HG02642 (cell line): Measurements from ENCODE around the gene PXMP2.
A peak's percentile ranks its signal among the peaks of the same experiment; 100 is the strongest.

ENCODE experiments used
- ATAC-seq: cut with Tn5 transposase; IDR thresholded peaks from one replicate; pipeline ENCODE4 v1.9.1; 2021; ENCODE audit warnings: mild to moderate bottlenecking; ENCODE audit not compliant: unreplicated experiment, poor library complexity

Gene PXMP2

DNA sequence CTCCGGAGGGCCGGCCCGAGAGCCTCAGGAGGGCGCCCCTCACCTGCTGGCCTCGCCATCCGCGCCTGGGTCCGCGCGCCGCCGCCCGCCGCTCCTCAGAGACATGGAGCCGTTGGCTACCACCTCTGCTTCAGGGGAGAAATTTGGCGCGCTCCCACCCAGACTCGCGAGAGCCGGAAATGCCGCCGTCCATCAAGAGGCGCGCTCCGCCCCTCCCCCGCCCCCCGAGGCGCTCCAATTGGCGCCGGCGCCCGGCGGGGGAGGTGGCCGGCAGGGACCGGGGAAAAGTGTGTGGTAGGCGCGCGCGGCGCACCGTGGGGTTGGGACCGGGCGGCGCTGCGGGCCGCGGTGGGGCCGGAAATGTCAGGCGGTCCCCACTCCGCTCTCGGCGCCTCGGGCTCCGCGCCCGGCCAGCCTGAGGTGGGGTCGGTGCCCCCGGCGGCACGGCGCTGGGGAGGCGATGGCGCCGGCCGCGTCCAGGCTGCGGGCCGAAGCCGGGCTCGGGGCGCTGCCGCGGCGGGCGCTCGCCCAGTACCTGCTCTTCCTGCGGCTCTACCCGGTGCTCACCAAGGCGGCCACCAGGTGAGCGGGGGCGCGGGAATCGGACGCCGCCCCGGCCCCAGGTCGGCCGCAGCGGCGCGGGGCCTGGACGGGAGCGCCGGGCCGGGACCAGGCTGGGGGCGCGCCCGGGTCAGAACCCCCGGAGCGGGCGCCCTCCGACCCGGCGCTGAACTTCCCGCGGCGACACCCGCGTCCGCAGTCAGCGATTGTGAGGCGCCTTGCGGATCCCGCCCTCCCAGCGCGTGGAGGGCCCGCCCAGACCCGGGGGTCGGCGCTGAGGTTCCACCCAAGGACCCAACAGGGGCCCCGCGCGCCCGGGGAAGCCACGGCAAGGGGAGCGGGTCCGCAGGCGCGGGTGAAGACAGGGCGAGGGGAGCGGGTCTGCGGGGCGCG lies at the start of gene PXMP2, which contains the start of gene POLE:
Gene PXMP2 (plus strand): TSS at position 377 of the 954 bp plus-strand sequence. CDS start 84 bp downstream, at position 461.
Gene POLE (minus strand): TSS at position 132 of the 954 bp plus-strand sequence. CDS start 27 bp downstream, at position 105.
- peak; percentile 93 for ATAC-seq

DNA sequence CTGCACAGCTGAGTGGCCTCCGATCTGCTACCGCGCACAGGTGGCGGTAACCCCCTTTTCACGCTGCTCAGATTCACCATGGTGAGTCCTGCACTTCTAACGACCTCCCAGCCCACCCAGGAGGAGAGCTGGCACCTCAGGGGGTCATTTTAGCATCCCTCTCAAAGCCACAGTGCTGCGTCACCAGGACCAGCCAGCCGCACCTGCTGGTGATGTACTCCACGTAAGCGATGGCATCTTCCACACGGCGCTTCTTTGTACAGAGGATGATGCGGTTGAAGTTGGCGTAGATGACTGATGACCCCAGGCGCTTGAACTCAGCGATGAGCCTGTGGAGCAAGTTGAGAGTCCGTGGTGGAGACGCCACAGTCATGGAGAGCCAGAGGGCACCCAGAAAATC lies 49.6 kb upstream of the PXMP2 start:
- no peak for ATAC-seq

DNA sequence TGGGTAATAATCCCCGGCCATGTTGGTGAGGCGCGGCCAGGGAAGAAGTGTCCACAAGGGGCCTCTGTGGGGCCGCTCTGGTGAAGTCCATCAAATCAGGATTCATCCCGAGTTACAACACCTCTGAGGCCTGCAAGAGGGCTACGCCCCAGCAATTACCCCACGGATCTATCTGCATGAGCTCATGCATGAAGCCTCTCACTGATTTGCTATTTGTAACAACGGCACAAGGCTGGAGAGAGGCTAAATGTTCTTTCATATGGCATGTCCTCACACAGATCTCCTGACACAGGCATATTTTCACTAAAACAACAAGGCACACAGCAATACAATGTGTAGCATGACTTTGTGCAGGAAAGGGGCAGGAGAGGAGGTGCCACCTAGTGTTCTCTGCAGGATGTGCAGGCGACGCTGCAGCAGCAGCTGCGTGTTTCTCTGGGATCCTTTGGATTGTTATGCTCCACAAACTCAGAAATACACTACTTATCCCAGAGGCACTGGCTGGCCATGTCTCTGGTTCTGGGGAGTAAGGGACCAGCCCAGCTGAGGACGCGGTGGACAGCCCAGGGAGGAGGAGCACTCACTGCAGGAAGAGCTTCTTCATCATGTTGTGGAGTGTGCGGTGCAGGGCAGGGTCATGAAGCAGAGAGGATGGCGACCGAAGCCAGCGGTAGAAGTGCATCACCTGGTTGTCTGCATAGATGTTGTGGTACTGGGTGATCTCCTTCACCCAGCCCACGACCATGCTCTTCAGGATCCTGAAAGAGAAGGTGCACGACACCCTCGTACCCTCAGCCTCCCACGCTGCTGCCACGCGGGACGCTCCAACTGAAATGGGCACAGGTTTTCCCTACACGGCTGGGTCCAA lies 48.6 kb upstream of the PXMP2 start:
- no peak for ATAC-seq

DNA sequence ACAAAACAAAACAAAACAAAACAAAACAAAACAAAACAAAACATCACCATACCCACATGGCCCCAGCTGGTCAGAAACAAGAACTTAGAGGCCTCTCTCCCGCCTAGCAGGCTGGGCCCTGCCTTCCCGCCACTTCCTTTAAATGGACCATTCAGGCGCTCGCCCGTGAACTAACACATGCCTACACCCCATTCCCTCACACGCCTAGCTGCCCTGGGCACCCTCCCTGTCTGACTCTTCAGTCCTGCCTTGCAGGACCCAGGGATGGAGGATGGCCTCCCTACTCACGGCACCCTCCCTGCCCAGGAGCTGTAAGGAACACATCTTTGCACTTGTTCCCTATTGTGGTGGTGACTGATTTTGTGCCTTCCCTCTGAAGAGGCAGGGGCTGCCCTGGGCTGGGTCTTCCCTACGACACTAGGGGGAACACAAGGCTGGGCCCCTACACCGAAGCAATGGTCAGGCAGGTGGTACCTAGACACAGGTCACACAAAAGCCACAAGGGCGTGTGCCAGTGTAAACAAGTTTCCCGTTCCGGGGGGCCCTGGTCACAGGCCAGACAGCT lies 47.3 kb upstream of the PXMP2 start:
- ATAC-seq: no peak

DNA sequence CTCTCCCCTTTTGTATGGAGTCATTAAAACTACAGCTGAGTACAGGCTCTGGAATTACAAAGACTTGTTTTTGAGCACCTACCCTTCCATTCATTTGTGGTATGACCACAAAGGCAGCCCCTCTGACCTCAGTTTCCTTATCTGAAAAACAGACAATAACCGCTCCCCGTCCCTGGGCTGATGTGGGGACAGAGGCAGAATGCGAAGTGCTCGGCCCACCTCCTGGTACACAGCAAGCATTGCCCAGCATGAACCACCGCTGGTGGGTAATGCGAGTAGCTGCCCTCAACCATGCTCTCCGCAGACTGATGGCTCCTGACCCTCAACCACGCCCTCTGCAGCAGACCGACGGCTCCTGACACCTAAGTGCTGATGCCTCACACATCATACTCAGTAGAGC lies 46.5 kb upstream of the PXMP2 start:
- no peak for ATAC-seq

DNA sequence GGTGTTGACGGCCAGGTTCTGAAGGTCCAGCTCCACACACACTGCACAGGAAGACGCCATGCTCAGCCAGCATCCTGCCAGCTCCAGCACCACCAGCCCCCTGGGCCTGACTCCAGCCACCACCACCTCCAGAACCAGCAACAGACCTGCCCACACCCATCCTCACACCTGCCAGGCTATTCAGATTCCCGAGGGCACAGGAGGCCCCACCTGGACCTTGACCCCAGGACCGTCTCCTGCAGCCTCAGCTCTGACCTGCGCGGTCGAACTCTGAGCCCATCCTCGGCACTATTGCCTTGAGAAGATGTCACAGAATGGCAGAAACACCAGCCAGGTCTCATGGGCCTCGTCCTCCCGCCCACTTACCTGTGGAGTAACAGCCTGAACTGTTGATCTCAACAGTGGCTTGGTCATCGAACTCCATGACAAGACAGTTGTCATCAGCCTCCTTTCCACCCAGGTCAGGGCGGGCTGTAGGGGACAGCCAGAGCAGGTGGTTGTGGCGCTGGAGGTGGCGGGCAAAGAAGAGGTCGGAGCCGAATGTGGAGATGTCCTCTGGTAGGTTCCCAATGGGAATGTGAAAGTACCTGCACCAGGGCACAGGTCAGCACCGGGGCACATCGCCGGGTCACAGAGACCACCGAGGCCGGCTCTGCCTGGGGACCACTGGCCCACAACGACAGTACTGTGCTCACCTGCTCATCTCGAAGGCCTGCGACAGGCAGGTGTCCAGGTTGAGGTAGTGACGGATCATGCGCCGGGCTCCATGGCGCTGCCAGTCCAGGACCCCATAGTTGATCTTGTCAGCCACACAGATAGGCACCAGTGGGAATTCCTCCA lies 45.4 kb upstream of the PXMP2 start:
- ATAC-seq: no peak

DNA sequence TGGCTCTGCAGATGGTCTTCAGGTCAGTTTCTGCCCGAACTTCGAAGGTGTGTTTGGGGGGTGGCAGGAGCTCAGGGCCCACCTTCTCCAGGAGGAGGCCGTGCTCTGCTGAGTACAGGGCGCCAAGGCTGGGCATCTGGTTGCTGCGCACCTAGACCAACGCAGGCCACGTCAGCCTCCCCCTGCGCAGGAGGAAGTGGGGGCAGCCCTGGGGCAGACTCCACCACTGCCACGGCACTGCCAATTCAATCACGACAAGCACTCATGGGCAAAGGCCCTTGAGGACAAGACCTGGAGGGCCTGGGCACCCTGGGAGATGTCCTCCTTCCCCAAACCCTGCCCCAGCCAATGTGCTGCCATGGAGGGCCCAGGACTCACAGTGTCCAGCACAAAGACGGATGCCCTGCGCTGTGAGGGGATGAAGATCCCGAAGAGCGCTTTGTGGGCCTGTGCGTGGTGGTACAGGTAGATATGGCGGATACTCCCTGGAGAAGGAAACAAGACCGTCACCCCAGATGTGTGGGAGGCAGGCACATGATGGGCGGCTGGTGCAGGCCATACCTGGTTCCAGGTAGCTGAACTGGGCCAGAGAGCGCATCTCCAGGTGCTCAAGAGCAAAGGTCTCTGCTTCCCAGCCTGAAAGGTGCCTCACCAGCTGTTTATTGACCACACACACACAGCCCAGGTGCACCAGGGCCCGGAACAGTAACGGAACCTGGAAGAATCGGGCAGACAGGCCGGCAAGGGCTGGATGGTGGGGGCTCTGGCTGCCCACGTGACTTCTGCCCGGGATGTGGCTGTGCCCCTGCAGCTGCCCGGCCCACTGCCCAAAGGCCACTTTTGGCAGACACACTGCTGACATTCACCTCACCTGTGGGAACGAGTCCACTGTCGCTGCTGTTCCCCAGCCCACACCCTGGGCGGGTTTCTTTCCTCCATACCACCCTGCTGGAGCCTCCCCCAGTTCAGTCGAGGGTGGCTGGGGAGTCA lies 44.2 kb upstream of the PXMP2 start:
- no peak for ATAC-seq

DNA sequence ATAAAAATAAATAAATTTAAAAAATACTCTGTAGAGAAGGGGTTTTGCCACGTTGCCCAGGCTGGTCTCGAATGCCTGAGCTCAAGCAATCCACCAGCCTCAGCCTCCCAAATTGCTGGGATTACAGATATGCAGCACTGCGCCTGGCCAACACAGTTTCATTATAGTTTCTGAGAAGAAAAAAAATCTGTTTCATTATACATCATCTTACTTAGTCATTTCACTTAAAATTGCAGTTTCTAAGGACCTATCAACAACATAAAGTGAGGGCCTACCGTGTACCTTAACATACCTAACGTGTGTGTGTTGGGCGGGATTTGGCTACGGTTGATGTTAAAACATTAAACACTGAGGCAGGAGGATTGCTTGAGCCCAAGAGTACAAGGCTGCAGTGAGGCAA lies 40.5 kb upstream of the PXMP2 start:
- no peak for ATAC-seq

DNA sequence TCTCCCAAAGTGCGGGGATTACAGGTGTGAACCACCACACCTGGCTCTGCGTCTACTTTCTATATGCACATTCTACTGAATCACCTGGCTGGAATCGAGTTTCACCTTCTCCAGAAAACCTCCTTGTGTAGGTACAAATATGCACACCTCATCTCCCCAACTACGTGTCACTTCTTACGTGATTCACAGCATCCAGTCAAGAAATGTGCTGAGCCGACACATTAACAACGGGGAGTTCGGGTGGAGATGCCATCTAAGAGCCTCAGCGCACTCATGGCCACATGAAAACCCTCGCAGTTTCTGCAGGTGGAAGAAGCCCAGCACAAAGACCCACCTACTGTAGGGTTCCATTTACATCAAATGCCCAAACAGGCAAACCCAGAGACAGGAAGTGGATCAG lies 39.5 kb upstream of the PXMP2 start:
- ATAC-seq: no peak

DNA sequence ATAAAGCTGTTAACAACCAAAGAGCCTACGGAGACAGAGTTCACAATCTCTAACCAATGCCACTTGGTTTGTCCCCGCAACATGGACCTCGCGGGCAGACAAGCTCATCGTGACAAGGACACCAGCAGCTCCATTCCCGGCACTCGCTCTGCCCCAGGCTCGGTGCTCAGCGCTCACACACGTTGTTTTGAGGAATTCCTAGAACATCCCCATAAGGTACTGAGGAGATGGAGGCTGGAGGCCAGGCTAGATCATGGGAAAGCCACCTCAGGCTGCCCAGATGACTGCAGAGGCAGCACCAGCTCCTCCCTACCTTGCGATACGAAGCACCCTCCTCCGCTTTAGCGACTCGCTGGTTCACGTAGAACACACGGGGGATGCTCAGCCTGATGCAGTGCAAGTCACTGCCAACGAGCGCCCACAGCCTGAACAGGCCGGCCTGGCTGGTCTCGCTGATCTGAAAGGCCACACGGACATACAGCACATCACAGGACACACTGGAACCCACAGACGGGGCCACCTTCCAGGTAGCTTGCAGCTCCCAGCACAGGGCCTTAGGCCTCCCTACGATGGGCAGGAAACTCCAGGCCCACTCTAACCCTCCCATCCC lies 38.7 kb upstream of the PXMP2 start:
- ATAC-seq: no peak

DNA sequence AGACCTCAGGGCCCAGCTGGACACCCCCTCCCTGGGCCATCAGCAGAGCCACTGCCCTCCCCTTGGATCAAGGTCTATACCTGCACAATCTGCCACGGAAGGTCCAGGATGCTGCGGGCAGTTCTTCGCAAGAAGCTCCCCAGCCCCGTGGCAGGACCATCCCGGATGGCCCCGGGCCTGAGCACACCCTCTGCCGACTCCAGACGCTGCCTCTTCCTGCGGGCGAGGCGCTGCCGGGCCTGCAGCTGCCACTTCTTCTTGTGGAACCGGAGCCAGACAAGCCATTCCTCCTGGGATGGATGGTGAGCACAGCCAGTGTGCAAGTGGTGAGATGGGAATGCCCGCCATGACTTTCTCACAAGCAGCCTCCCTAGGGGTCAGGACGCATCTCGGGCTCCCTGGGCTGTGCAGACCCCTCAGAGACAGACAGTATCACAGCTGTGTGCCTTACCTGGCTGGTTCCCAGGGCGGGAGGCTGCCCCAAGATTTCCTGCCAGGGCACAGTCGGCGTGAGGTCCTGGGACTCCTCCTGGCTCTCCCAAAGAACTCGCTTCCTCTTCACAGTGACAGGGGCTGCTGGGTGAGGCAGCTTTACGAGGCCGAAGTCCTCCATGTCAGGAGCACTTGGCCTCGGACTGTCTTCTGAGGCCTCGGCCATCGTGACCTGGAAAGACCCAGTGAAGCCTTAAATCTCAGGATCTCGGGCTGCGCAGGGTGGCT lies 38.0 kb upstream of the PXMP2 start:
- no peak for ATAC-seq

DNA sequence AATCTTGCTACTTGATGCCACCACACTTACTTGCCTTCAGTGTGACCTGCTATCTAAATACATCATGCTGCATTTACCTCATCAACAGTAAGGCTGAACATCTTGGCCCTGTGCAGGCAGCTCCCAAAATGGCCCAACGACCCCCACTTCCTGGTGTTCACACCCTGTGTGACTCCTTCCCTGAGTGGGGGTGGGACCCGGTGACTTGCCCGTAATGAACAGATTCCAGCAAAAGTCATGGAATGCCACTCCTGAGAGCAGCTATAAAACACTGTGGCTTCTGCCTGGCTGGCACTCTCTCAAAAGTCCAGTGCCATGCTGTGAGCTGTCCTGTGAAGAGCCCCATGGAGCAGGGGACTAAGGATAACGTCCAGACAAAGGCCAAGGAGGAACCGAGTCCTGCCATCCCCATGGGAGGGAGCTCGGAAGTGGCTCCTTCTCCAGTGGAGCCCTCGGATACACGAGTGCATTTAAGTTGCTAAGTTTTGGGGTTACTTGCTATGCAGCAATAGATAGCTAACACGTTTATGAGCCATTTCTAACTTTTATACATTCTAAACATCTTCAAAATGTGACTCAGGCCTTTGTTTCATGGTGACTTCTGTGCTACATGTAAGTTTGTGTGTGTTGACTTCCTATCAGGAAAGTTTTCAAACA lies 35.8 kb upstream of the PXMP2 start:
- no peak for ATAC-seq

DNA sequence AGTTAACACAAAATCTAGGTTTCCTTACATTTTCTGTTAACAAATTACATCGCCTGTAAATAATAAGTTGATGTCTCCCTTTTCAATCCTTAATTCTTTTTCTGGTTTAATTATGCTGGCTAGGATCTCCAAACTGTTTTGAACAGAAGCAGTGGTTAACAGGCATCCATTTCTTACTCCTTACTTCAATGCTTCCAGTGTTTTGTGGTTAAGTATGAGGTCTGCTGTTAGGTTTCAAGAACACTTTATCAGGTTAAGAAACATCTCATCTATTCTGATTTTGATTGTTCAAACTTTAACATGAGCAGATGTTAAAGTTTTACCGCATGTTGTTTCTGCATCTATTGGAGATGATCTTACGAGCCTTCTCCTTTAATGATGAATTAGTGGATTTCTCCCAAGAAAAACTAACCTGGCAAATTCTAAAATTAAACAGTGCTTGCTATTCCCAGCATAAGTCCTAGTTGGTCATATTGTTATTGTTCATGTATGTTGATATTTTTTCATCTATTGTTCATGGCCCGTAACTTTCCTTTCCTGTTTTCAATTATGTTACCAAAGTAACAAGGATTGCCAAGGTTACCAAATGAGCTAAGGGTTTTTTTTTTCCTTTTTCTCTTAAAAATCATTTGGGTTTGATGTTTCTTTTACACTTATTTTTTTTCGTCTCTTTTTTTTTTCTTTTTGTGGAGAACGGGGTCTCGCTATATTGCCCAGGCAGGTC lies 33.7 kb upstream of the PXMP2 start:
- no peak for ATAC-seq

DNA sequence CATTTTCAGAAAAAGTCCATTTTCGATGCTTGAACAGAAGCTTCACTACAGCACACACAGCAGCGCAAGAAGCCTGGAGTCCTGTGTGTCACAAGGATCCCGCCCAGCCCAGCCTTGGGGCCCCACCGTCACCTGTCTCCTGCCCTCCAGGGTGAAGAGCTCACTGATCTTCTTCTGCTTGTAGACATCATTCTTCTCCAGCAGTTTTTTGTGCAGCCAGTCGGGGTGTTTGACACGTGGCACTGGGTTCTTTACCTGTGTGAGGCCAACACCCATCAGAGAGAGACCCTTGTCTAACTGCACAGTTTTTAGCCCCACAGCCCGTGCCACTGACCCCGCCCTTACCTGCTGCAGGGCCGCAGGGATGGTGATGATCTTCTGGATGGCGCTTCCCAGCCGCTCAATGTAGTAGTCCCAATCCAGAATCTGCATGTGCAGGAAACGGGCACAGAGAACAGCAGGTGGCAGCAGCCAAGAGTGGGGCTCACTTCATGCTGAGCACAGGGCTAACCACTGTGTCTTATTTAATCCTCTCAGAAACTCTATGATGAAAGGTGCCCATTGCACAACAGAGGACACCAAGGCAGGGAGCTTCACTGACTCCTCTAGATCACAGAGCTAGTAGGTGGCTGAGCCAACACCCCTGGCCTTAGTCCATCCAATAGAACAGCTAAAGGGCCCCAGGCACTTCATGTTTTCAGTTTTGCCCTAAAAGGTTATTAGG lies 30.2 kb upstream of the PXMP2 start:
- ATAC-seq: no peak

DNA sequence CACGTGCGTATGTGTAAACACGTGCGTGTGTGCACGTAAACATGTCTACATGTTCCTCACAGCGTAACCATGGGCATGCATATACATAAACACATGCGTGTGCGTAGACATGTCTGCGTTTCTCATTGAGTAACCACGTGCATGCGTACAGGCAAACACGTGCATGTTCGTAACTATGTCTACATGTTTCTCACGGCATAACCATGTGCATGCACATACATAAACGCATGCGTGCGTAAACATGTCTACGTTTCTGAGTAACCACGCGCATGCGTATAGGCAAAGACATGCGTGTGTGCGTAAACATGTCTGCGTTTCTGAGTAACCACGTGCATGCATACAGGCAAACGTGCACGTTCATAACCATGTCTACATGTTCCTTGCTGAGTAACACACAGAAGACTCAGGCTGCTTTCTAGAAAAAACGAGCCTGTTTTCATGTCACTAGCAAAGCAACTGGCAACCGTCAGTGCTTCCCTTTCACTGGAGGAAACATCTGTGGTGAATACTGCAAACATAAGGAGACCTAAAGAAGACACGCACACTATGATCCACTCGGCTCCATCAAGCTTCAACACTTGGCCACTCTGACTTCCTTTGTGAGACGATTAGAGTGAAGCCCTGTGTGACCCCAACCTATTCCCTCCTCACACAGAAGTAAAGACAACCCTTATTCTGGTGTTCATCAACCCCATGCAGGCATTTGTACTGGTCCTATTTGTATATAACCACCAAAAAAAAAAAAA lies 29.1 kb upstream of the PXMP2 start:
- ATAC-seq: no peak
